Esophagus muscularis mucosa (tissue), 4 donors: ENCODE data around the gene LIMS1.
"Not testable (repeated sequence)": the region's sequence is repeated elsewhere in the genome, so short reads cannot be mapped to it uniquely, and the experiment has no call there.

Experiments
- CTCF ChIP-seq, 3 experiments: fragments of 200-600 bp in 2 of 3; fragments of 450-650 bp in 1 of 3; sonication (generic) in 2 of 3; IDR thresholded peaks; one replicate each; pipeline ENCODE4 v1.5.1; 2017 to 2019; ENCODE audit warnings: antibody characterized with exemption in 3 of 3, mild to moderate bottlenecking in 2 of 3, moderate library complexity in 1 of 3
- EP300 ChIP-seq: sonication (generic); formaldehyde crosslinking; IDR thresholded peaks from one replicate; pipeline ENCODE4 v1.6.1; 2017; ENCODE audit warnings: antibody characterized with exemption
- POLR2A ChIP-seq: fragments of 450-650 bp; IDR thresholded peaks from one replicate; pipeline ENCODE4 v1.6.1; 2017; ENCODE audit warnings: antibody characterized with exemption, moderate library complexity, mild to moderate bottlenecking, low read depth

- not testable (repeated sequence) for TF ChIP-seq CTCF (IDR thresholded peaks at IDR 0.05); EP300; POLR2A
These were observed 109.6 kb downstream of the LIMS1 start for GRCh38 chr2:108643862-108644261.
